ENCODE measurements around the gene CHST13.

CHST13 gene

DNA sequence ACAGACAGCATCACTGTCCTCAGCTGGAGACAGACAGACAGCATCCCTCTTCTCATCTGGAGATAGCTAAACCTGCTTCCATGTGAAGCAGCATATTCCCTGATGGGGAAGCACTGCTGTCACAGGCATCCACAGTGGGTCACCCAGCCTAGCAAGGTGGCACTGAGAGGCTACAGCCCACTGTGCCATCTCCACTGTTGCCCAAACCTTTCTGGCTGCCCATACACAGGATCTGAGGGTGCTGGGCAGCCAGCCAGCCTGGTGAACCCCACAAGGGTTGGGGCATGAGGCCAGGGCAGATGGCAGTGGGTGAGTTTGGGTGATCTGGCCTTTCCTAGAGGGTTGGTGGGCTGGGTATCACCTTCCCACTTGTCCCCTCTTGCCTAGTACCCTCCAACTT is 11.7 kb downstream of the CHST13 start:
- Histone ChIP-seq H2AFZ (ENCODE audit: low read length) (no peak overlapping the region), H3K9me3 (ENCODE audit: insufficient read depth, low read depth, low read length) (no peaks in the 10 kb centered on the region), H3K79me2 (ENCODE audit: insufficient read depth, low read length) (no peaks in the 10 kb centered on the region), H4K20me1 (ENCODE audit: insufficient read depth, low read length, poor library complexity, severe bottlenecking) (no peaks in the 10 kb centered on the region), H3F3A (ENCODE audit: low read depth) (peaks cover 6% of the 10 kb centered on the region; the same call in 1 of the 2 replicates), H3K4me2 (ENCODE audit: low read depth, low read length, poor library complexity, severe bottlenecking) (no peak overlapping the region), H3K9me2 (replicated peaks; ENCODE audit: low read depth, low read length) (no peaks in the 10 kb centered on the region), H3K36me3 (ENCODE audit: insufficient read depth, low read length) (no peaks in the 10 kb centered on the region), H3K27me3 (ENCODE audit: insufficient read depth, low read length, poor library complexity, severe bottlenecking) (no peaks in the 10 kb centered on the region), H3K9ac (ENCODE audit: low read depth, low read length, poor library complexity, severe bottlenecking) (no peak overlapping the region), H3K4me1 (ENCODE audit: insufficient read depth, low read length, poor library complexity, severe bottlenecking) (peaks cover 52% of the 10 kb centered on the region), H3K4me3 (ENCODE audit: low read length, poor library complexity, severe bottlenecking) (no peak overlapping the region)
- no peak for TF ChIP-seq EZH2phosphoT487 (IDR thresholded peaks at IDR 0.05; ENCODE audit: borderline replicate concordance)

DNA sequence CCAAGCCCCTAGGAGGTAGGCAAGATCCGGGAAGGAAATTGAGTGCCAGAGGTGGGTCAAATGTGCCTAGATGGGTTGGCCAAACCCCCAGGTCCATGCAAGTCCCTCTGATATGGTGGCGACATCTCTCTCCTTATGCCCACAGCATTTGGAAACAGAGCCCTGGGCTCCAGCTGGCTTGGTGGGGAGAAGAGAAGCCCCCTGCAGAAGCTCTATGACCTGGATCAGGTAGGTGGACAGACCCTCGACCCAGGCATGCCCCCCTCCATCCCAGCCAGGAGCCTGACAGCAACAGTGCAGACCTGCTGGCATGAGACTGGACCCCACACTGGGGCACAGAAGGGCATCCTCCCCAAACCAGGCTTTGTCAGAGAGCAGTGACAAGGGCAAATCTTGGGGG is 12.2 kb downstream of the CHST13 start:
- Histone ChIP-seq H3K27me3 (ENCODE audit: insufficient read depth, low read length, poor library complexity, severe bottlenecking) (no peaks in the 10 kb centered on the region), H3K4me1 (ENCODE audit: insufficient read depth, low read length, poor library complexity, severe bottlenecking) (peaks cover 52% of the 10 kb centered on the region), H3K4me3 (ENCODE audit: low read length, poor library complexity, severe bottlenecking) (no peak overlapping the region), H3K9me3 (ENCODE audit: insufficient read depth, low read depth, low read length) (no peaks in the 10 kb centered on the region), H4K20me1 (ENCODE audit: insufficient read depth, low read length, poor library complexity, severe bottlenecking) (no peaks in the 10 kb centered on the region), H2AFZ (ENCODE audit: low read length) (no peak overlapping the region), H3K4me2 (ENCODE audit: low read depth, low read length, poor library complexity, severe bottlenecking) (no peak overlapping the region), H3K9me2 (replicated peaks; ENCODE audit: low read depth, low read length) (no peaks in the 10 kb centered on the region), H3K9ac (ENCODE audit: low read depth, low read length, poor library complexity, severe bottlenecking) (no peak overlapping the region), H3F3A (ENCODE audit: low read depth) (peaks cover 6% of the 10 kb centered on the region; the same call in 1 of the 2 replicates), H3K36me3 (ENCODE audit: insufficient read depth, low read length) (no peaks in the 10 kb centered on the region), H3K79me2 (ENCODE audit: insufficient read depth, low read length) (no peaks in the 10 kb centered on the region)
- TF ChIP-seq EZH2phosphoT487 (IDR thresholded peaks at IDR 0.05; ENCODE audit: borderline replicate concordance), result no peak
- TF ChIP-seq, protein P1, sequence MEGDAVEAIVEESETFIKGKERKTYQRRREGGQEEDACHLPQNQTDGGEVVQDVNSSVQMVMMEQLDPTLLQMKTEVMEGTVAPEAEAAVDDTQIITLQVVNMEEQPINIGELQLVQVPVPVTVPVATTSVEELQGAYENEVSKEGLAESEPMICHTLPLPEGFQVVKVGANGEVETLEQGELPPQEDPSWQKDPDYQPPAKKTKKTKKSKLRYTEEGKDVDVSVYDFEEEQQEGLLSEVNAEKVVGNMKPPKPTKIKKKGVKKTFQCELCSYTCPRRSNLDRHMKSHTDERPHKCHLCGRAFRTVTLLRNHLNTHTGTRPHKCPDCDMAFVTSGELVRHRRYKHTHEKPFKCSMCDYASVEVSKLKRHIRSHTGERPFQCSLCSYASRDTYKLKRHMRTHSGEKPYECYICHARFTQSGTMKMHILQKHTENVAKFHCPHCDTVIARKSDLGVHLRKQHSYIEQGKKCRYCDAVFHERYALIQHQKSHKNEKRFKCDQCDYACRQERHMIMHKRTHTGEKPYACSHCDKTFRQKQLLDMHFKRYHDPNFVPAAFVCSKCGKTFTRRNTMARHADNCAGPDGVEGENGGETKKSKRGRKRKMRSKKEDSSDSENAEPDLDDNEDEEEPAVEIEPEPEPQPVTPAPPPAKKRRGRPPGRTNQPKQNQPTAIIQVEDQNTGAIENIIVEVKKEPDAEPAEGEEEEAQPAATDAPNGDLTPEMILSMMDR (conservative IDR thresholded peaks at IDR 0.05; ENCODE audit: low read length), result no peak

DNA sequence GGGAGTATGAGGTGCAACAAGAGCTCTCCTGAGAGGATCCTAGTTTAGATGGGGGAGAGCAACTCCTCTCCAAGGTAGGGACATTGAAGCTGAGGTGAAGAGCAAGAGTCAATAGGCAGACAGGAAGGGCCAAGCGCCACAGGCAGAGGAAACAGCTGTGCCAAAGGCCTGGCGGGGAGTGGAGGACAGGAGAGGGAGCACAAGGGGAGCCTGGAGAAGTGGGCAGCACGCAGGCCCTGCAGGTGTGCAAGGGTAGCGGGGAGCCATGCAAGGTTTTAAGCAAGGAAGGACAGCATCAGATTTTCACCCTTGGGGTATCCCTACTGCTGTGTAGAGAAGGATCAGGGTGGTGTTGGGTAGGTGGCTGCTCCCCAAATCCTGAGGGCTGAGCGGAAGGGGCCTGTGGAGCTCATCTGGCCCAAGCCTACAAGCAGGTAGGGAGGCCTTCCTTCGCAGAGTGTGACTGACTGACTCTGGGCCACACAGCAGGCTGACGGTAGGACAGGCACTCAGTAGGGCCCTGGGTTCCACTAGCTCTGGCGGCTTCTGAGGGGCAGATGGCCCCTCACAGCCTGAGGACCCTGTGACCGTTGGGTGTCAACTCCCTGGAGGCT is 13.3 kb downstream of the CHST13 start:
- H2AFZ ChIP-seq (ENCODE audit: low read length), result no peak overlapping the region
- peak overlapping the region; percentile 3 for H3K9ac ChIP-seq (ENCODE audit: low read depth, low read length, poor library complexity, severe bottlenecking)
- H4K20me1 ChIP-seq (ENCODE audit: insufficient read depth, low read length, poor library complexity, severe bottlenecking), result no peaks in the 10 kb centered on the region
- H3K4me3 ChIP-seq (ENCODE audit: low read length, poor library complexity, severe bottlenecking), result no peak overlapping the region
- H3K4me2 ChIP-seq (ENCODE audit: low read depth, low read length, poor library complexity, severe bottlenecking), result peak overlapping the region; percentile 7
- peaks cover 6% of the 10 kb centered on the region; the same call in 1 of the 2 replicates for H3F3A ChIP-seq (ENCODE audit: low read depth)
- no peak for TF ChIP-seq EZH2phosphoT487 (IDR thresholded peaks at IDR 0.05; ENCODE audit: borderline replicate concordance)
- TF ChIP-seq, protein P1 (conservative IDR thresholded peaks at IDR 0.05; ENCODE audit: low read length), result no peak
- no peaks in the 10 kb centered on the region for H3K79me2 ChIP-seq (ENCODE audit: insufficient read depth, low read length)
- no peaks in the 10 kb centered on the region for H3K9me3 ChIP-seq (ENCODE audit: insufficient read depth, low read depth, low read length)
- no peaks in the 10 kb centered on the region for H3K27me3 ChIP-seq (ENCODE audit: insufficient read depth, low read length, poor library complexity, severe bottlenecking)
- peaks cover 47% of the 10 kb centered on the region for H3K4me1 ChIP-seq (ENCODE audit: insufficient read depth, low read length, poor library complexity, severe bottlenecking)
- no peaks in the 10 kb centered on the region for H3K9me2 ChIP-seq (replicated peaks; ENCODE audit: low read depth, low read length)
- H3K36me3 ChIP-seq (ENCODE audit: insufficient read depth, low read length), result no peaks in the 10 kb centered on the region

Data from Loucy (cell line).